Measurements from ENCODE around the gene TMEM91. TPM values are rescaled to one million over a fixed set of nuclear protein-coding genes. Genes with fewer than 3 reads are reported as not detected.

The TMEM91 gene
- total RNA-seq, 1 donor from 2014 or later = 9.2 TPM

DNA sequence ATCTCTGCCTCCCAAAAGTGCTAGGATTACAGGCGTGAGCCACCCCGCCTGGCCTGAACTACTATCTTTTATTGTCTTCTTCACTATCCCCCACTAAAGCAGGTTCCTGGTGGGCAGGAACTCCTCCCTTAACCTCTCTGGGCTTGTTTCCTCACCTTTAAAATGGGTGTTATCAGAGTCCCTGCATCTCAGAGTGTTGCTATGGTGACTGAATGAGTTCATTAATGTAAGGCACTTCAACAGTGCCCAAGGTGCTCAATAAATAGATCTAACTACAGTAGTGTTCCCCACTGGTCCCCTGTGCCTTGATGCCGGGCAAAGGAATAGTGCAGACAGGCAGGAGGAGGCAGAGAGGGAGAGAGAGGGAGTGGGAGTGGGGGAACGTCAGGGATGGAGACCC lies 45.9 kb upstream of the TMEM91 start:
- Mint-ChIP-seq H3K27me3 (ENCODE audit: unreplicated experiment) (no peaks in the 10 kb centered on the region), H3K36me3 (ENCODE audit: unreplicated experiment) (peaks cover 29% of the 10 kb centered on the region), H3K27ac (ENCODE audit: unreplicated experiment) (peak overlapping the region; percentile 64), H3K4me3 (ENCODE audit: unreplicated experiment) (no peak overlapping the region), H3K4me1 (ENCODE audit: unreplicated experiment) (peaks cover 42% of the 10 kb centered on the region), H3K9me3 (ENCODE audit: unreplicated experiment) (no peaks in the 10 kb centered on the region)
- TF ChIP-seq, protein P1, sequence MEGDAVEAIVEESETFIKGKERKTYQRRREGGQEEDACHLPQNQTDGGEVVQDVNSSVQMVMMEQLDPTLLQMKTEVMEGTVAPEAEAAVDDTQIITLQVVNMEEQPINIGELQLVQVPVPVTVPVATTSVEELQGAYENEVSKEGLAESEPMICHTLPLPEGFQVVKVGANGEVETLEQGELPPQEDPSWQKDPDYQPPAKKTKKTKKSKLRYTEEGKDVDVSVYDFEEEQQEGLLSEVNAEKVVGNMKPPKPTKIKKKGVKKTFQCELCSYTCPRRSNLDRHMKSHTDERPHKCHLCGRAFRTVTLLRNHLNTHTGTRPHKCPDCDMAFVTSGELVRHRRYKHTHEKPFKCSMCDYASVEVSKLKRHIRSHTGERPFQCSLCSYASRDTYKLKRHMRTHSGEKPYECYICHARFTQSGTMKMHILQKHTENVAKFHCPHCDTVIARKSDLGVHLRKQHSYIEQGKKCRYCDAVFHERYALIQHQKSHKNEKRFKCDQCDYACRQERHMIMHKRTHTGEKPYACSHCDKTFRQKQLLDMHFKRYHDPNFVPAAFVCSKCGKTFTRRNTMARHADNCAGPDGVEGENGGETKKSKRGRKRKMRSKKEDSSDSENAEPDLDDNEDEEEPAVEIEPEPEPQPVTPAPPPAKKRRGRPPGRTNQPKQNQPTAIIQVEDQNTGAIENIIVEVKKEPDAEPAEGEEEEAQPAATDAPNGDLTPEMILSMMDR (IDR thresholded peaks at IDR 0.05) = no peak
- DNase-seq (ENCODE audit: extremely low spot score, unreplicated experiment) = no peak

DNA sequence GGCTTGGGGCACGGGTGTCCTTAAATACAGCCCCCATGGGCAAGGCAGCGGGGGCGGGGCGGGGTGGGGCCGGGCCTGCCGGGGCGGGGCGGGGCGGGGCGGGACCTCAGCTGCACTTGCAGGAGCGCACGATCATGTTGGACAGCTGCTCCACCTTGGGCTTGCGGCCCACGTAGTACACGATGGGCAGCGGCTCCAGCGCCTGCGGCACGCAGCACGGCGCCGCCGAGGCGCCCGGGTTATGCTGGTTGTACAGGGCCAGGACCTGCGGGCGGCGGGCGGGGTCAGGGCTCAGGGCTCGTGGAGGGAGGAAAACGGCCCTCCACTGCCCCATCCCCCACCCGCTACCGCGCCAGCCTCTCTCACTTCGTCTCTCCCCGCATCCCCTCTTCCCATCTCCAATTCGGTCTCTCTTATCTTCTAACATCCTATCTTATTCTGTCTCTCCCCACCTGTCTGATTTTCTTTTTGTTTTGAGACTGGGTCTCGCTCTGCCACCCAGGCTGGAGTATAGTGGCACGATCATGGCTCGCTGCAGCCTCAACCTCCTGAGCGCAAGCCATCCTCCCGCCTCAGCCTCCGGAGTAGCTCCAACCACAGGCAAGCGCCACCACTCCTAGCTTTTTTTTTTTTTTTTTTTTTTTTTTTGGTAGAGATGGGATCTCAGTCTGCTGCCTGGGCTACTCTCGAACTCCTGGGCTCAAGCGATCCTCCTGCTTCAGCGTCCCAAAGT lies 45.2 kb upstream of the TMEM91 start:
- DNase-seq (ENCODE audit: extremely low spot score, unreplicated experiment) = no peak
- TF ChIP-seq, protein P1 (IDR thresholded peaks at IDR 0.05) = no peak
- Mint-ChIP-seq H3K4me1 (ENCODE audit: unreplicated experiment) (peaks cover 37% of the 10 kb centered on the region), H3K9me3 (ENCODE audit: unreplicated experiment) (no peaks in the 10 kb centered on the region), H3K27me3 (ENCODE audit: unreplicated experiment) (no peaks in the 10 kb centered on the region), H3K4me3 (ENCODE audit: unreplicated experiment) (no peak overlapping the region), H3K27ac (ENCODE audit: unreplicated experiment) (peak overlapping the region; percentile 71), H3K36me3 (ENCODE audit: unreplicated experiment) (peaks cover 33% of the 10 kb centered on the region)

DNA sequence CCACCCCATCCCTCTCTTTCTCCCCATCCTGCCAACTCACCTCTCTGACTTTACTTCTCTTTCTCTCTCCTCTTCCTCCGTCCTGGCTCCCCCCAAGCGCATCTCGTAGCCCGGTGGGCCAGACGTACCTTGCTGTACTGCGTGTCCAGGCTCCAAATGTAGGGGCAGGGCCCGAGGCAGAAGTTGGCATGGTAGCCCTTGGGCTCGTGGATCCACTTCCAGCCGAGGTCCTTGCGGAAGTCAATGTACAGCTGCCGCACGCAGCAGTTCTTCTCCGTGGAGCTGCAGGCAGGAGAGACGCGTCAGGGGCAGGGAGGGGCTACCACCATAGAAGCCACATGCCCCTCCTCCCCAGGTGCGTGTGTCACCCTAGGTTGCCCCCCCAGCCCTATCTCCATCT lies 44.3 kb upstream of the TMEM91 start:
- no peak overlapping the region for H3K4me3 Mint-ChIP-seq (ENCODE audit: unreplicated experiment)
- H3K36me3 Mint-ChIP-seq (ENCODE audit: unreplicated experiment) = peaks cover 34% of the 10 kb centered on the region
- H3K27ac Mint-ChIP-seq (ENCODE audit: unreplicated experiment) = no peak overlapping the region
- DNase-seq (ENCODE audit: extremely low spot score, unreplicated experiment) = no peak
- H3K9me3 Mint-ChIP-seq (ENCODE audit: unreplicated experiment) = no peaks in the 10 kb centered on the region
- no peaks in the 10 kb centered on the region for H3K27me3 Mint-ChIP-seq (ENCODE audit: unreplicated experiment)
- TF ChIP-seq, protein P1 (IDR thresholded peaks at IDR 0.05) = no peak
- peaks cover 28% of the 10 kb centered on the region for H3K4me1 Mint-ChIP-seq (ENCODE audit: unreplicated experiment)

DNA sequence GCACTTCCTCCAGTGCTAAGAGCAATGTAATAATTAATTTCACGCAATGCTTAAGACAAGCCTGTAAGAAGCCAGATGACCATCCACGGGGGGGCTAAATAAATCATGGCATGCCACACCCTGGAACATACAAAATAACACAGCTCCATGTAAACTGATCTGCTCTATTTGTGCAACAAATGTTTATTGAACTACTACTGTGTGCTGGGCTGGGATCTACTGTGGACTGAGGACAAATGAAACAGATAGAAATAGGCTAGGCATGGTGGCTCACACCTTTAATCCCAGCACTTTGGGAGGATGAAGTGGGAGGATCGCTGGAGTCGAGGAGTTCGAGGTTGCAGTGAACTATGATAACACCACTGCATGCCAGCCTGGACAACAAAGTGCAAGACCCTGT lies 43.9 kb upstream of the TMEM91 start:
- Mint-ChIP-seq H3K4me1 (ENCODE audit: unreplicated experiment) (peaks cover 26% of the 10 kb centered on the region), H3K27ac (ENCODE audit: unreplicated experiment) (no peak overlapping the region)
- TF ChIP-seq, protein P1 (IDR thresholded peaks at IDR 0.05) = no peak

DNA sequence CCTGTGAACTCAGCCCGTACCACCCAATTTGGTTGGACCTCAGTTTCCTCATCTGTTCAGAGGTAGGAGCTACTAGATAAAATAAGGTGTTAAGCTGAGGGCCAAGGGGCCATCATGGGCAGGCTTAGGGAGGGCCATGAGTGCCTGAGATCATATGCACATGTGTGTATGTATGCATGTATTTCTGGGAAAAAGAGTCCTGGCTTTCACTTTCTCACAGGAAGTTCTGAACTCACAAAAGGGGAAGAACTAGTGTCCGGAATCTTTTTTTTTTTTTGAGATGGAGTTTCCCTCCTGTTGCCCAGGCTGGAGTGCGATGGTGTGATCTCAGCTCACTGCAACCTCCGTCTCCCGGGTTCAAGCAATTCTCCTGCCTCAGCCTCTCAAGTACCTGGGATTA lies 41.5 kb upstream of the TMEM91 start:
- no peaks in the 10 kb centered on the region for H3K9me3 Mint-ChIP-seq (ENCODE audit: unreplicated experiment)
- H3K36me3 Mint-ChIP-seq (ENCODE audit: unreplicated experiment) = peaks cover 40% of the 10 kb centered on the region
- peak overlapping the region; percentile 42 for H3K27ac Mint-ChIP-seq (ENCODE audit: unreplicated experiment)
- peaks cover 11% of the 10 kb centered on the region for H3K4me1 Mint-ChIP-seq (ENCODE audit: unreplicated experiment)
- no peak for DNase-seq (ENCODE audit: extremely low spot score, unreplicated experiment)
- H3K4me3 Mint-ChIP-seq (ENCODE audit: unreplicated experiment) = no peak overlapping the region
- TF ChIP-seq, protein P1 (IDR thresholded peaks at IDR 0.05) = no peak
- no peaks in the 10 kb centered on the region for H3K27me3 Mint-ChIP-seq (ENCODE audit: unreplicated experiment)

More for the DNA sequence above, 43.9 kb upstream of the TMEM91 start:
- no peak overlapping the region for H3K4me3 Mint-ChIP-seq (ENCODE audit: unreplicated experiment)
- DNase-seq (ENCODE audit: extremely low spot score, unreplicated experiment) = no peak
- no peaks in the 10 kb centered on the region for H3K27me3 Mint-ChIP-seq (ENCODE audit: unreplicated experiment)
- H3K9me3 Mint-ChIP-seq (ENCODE audit: unreplicated experiment) = no peaks in the 10 kb centered on the region
- H3K36me3 Mint-ChIP-seq (ENCODE audit: unreplicated experiment) = peaks cover 35% of the 10 kb centered on the region
